22Rv1 (cell line): ENCODE measurements around the gene PCSK6.

Experiments used
- H3K27ac ChIP-seq: fragments of 450-650 bp; 2 replicates; pipeline ENCODE4 v1.5.1; 2017
- ZFX ChIP-seq: fragments of 450-650 bp; IDR thresholded peaks from 2 replicates; pipeline ENCODE4 v1.6.1; 2017; ENCODE audit warnings: antibody characterized with exemption, borderline replicate concordance
- TF ChIP-seq, protein P1 (sequence below): fragments of 450-650 bp; IDR thresholded peaks from 2 replicates; pipeline ENCODE4 v1.5.1; 2017; ENCODE audit warnings: mild to moderate bottlenecking

The PCSK6 gene

GRCh38 chr15:101489599-101490407, at the start of gene PCSK6:
Gene PCSK6, minus strand, starts transcription at chr15:101489707. Its CDS starts 37 bp downstream, at chr15:101489670.
- TF ChIP-seq, protein P1, sequence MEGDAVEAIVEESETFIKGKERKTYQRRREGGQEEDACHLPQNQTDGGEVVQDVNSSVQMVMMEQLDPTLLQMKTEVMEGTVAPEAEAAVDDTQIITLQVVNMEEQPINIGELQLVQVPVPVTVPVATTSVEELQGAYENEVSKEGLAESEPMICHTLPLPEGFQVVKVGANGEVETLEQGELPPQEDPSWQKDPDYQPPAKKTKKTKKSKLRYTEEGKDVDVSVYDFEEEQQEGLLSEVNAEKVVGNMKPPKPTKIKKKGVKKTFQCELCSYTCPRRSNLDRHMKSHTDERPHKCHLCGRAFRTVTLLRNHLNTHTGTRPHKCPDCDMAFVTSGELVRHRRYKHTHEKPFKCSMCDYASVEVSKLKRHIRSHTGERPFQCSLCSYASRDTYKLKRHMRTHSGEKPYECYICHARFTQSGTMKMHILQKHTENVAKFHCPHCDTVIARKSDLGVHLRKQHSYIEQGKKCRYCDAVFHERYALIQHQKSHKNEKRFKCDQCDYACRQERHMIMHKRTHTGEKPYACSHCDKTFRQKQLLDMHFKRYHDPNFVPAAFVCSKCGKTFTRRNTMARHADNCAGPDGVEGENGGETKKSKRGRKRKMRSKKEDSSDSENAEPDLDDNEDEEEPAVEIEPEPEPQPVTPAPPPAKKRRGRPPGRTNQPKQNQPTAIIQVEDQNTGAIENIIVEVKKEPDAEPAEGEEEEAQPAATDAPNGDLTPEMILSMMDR = no peak
- TF ChIP-seq ZFX = no peak
- H3K27ac ChIP-seq = no peak within 1 kb of the TSS

DNA sequence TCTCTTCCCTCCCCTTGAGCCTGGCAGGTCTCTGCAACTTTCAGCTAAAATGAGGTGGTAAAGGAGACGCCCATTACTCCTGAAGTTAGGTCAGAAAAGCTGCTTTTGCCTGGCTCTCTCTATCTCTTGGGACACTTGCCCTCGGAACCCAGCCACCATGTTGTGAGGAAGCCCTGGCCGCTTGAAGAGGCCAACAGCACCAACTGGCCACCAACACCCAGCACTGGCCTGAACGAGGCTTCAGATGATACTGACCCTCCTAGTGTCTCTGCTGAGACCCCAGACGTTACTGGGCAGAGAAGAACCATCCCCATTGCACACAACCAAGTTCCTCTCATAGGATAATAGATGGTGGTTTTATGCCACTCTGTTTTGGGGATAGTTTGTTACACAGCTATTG, 49.5 kb upstream of the PCSK6 start:
- no peak overlapping the region for H3K27ac ChIP-seq

GRCh38 chr15:101538177-101538576, 48.7 kb upstream of the PCSK6 start:
- H3K27ac ChIP-seq = no peak overlapping the region
- TF ChIP-seq, protein P1 = no peak
- no peak for TF ChIP-seq ZFX

More for the DNA sequence above, 49.5 kb upstream of the PCSK6 start:
- TF ChIP-seq, protein P1 = no peak
- no peak for TF ChIP-seq ZFX

DNA sequence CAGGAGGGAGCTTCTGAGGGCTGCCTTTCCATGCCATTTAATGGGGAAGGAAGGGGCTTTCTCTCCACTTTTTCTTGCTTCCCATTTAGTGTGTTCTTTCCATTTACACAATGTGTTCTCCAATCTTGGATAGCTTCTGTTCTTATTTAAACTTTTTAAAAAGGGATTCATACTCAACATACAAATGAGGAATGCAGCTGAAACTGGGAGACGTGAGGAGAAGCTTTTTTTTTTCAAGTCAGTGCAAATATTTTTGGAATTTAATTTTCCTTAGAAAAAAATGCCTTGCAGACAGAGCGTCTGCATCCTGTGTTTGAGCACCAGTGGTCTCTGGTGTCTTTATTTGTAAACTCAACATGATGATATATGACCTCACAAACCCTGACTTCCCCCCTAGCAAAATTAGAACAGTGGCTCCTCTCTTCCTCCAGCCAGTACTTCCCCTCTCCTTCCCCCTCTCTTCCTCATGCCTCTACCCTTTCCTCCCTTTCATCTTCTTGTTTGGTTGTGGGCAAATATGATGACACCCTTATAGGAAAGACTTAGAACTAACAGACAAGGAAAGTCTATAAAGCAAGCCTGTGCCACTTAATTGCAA, 48.1 kb upstream of the PCSK6 start:
- TF ChIP-seq, protein P1 = no peak
- TF ChIP-seq ZFX = no peak
- no peak overlapping the region for H3K27ac ChIP-seq

GRCh38 chr15:101536875-101537405, 47.4 kb upstream of the PCSK6 start:
- TF ChIP-seq ZFX = no peak
- TF ChIP-seq, protein P1 = no peak
- H3K27ac ChIP-seq = no peak overlapping the region

- H3K27ac ChIP-seq = no peak overlapping the region
Observed at GRCh38 chr15:101536166-101536874, 46.8 kb upstream of the PCSK6 start.

More at GRCh38 chr15:101536166-101536874, 46.8 kb upstream of the PCSK6 start:
- TF ChIP-seq, protein P1 = no peak
- TF ChIP-seq ZFX = no peak
